ENCODE data around the gene TMEM256.

Gene TMEM256

DNA sequence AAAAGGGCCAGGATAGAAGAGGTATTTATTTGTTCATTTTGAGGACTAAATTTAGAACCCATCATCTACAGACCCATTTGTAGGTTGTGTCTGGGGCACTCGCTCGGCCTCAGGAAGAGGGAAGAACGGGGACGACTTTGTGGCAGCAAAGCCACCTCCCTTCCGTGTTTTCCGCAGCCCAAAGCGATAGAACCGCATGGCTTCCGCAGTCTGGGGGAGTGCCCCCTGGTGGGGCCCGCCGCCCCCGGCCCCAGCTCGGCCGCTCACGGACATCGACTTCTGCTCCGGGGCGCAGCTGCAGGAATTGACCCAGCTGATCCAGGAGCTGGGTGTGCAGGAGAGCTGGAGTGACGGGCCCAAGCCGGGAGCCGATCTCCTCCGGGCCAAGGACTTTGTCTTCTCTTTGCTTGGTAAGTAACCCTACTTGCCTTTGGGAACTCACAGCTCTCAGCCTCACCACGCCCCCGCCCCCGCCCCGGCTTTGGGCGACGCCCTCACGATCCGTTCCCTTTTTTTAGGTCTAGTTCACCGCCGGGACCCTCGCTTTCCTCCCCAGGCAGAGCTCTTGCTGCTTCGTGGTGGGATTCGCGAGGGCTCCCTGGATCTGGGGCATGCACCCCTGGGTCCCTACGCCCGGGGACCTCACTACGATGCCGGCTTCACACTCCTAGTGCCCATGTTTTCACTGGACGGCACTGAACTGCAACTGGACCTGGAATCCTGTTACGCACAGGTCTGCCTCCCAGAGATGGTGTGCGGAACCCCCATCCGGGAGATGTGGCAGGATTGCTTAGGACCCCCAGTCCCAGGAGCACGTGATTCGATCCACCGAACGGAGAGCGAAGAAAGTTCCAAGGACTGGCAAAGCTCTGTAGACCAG lies 32.0 kb upstream of the TMEM256 start:
- TF ChIP-seq ESRRG (CRISPR knock-in tag; IDR thresholded peaks at IDR 0.05) = no peak
- ATAC-seq = peak; percentile 34

DNA sequence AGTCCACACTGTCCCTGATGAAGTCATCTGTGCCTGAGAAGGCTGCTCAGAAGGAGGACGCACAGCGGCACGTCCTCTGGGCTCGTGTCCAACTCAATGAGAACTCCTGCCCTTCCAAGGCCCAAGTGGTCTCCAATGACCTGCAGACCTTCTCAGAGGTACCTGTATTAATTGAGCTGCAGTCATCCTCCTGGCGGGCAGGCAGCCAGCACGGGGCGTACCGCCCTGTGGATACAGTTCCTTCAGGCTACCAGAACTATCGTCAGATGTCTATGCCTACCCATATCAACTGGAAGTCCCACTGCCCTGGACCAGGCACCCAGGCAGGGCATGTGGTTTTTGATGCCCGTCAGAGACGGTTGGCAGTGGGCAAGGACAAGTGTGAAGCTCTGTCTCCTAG lies 28.4 kb upstream of the TMEM256 start:
- no peak for TF ChIP-seq TCF4 (CRISPR knock-in tag; IDR thresholded peaks at IDR 0.05; ENCODE audit: borderline replicate concordance)
- TF ChIP-seq, protein P1, sequence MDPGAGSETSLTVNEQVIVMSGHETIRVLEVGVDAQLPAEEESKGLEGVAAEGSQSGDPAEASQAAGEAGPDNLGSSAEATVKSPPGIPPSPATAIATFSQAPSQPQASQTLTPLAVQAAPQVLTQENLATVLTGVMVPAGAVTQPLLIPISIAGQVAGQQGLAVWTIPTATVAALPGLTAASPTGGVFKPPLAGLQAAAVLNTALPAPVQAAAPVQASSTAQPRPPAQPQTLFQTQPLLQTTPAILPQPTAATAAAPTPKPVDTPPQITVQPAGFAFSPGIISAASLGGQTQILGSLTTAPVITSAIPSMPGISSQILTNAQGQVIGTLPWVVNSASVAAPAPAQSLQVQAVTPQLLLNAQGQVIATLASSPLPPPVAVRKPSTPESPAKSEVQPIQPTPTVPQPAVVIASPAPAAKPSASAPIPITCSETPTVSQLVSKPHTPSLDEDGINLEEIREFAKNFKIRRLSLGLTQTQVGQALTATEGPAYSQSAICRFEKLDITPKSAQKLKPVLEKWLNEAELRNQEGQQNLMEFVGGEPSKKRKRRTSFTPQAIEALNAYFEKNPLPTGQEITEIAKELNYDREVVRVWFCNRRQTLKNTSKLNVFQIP (CRISPR knock-in tag; IDR thresholded peaks at IDR 0.05; ENCODE audit: borderline replicate concordance, low read depth) = no peak
- TF ChIP-seq CSDC2 (CRISPR knock-in tag; IDR thresholded peaks at IDR 0.05) = no peak
- TF ChIP-seq, protein P2, sequence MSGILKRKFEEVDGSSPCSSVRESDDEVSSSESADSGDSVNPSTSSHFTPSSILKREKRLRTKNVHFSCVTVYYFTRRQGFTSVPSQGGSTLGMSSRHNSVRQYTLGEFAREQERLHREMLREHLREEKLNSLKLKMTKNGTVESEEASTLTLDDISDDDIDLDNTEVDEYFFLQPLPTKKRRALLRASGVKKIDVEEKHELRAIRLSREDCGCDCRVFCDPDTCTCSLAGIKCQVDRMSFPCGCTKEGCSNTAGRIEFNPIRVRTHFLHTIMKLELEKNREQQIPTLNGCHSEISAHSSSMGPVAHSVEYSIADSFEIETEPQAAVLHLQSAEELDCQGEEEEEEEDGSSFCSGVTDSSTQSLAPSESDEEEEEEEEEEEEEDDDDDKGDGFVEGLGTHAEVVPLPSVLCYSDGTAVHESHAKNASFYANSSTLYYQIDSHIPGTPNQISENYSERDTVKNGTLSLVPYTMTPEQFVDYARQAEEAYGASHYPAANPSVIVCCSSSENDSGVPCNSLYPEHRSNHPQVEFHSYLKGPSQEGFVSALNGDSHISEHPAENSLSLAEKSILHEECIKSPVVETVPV (CRISPR knock-in tag; IDR thresholded peaks at IDR 0.05) = no peak
- no peak for TF ChIP-seq ZNF8 (CRISPR knock-in tag; IDR thresholded peaks at IDR 0.05)
- TF ChIP-seq ARNTL (CRISPR knock-in tag; IDR thresholded peaks at IDR 0.05; ENCODE audit: borderline replicate concordance, low read depth) = no peak
- no peak for TF ChIP-seq GLIS3 (CRISPR knock-in tag; IDR thresholded peaks at IDR 0.05)
- TF ChIP-seq RARB (CRISPR knock-in tag; IDR thresholded peaks at IDR 0.05) = no peak
- no peak for TF ChIP-seq ZNF70 (CRISPR knock-in tag; IDR thresholded peaks at IDR 0.05)
- ATAC-seq = no peak

DNA sequence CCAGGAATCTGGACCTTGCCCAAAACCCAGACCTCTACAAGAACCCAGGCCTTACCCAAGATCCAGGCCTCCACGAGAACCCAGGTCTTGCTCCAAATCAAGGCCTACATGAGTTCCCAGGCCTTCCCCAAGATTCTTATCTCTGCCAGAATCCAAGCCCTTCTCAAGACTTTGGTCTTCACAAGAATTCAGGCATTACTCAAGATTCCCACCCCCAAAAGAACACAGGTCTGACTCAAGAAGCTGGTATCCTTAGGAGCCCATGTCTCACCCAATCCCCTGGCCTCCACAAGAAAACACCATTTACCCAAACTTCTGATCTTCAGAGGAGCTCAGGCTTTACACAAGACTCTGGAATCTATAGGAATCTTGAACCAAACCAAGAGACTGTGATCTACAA lies 27.3 kb upstream of the TMEM256 start:
- no peak for TF ChIP-seq ZFP30 (CRISPR knock-in tag; IDR thresholded peaks at IDR 0.05)
- TF ChIP-seq, protein P3, sequence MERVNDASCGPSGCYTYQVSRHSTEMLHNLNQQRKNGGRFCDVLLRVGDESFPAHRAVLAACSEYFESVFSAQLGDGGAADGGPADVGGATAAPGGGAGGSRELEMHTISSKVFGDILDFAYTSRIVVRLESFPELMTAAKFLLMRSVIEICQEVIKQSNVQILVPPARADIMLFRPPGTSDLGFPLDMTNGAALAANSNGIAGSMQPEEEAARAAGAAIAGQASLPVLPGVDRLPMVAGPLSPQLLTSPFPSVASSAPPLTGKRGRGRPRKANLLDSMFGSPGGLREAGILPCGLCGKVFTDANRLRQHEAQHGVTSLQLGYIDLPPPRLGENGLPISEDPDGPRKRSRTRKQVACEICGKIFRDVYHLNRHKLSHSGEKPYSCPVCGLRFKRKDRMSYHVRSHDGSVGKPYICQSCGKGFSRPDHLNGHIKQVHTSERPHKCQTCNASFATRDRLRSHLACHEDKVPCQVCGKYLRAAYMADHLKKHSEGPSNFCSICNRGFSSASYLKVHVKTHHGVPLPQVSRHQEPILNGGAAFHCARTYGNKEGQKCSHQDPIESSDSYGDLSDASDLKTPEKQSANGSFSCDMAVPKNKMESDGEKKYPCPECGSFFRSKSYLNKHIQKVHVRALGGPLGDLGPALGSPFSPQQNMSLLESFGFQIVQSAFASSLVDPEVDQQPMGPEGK (CRISPR knock-in tag; IDR thresholded peaks at IDR 0.05; ENCODE audit: borderline replicate concordance) = no peak
- no peak for TF ChIP-seq ZC3H10 (CRISPR knock-in tag; IDR thresholded peaks at IDR 0.05)
- no peak for TF ChIP-seq ZNF565 (CRISPR knock-in tag; conservative IDR thresholded peaks at IDR 0.05; ENCODE audit: low read depth)
- no peak for TF ChIP-seq PPARA (CRISPR knock-in tag; IDR thresholded peaks at IDR 0.05; ENCODE audit: borderline replicate concordance)
- ATAC-seq = no peak

DNA sequence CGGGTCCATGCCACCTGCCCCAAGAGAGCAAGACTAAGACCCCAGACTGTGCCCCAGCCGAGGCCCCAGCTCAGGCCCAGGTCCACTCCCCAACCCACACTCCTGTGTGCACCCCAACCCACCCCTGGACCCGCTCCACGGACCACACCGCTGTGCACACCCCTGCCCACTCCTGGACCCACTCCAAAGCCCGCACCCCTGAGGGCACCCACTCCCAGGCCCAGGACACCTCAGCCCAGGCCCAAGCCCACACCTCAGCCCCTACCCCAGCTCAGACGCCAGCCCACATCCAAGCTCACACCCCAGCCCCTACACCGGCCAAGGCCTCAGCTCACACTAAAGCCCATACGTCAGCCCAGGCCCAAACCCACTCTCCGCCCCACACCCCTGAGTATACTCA lies 25.8 kb upstream of the TMEM256 start:
- TF ChIP-seq ZNF8 (CRISPR knock-in tag; IDR thresholded peaks at IDR 0.05) = no peak
- TF ChIP-seq TOX (CRISPR knock-in tag; IDR thresholded peaks at IDR 0.05; ENCODE audit: borderline replicate concordance) = no peak
- no peak for TF ChIP-seq ISL1 (CRISPR knock-in tag; IDR thresholded peaks at IDR 0.05)
- no peak for TF ChIP-seq ARNTL (CRISPR knock-in tag; IDR thresholded peaks at IDR 0.05; ENCODE audit: borderline replicate concordance, low read depth)
- no peak for TF ChIP-seq ZNF565 (CRISPR knock-in tag; conservative IDR thresholded peaks at IDR 0.05; ENCODE audit: low read depth)
- TF ChIP-seq PPARA (CRISPR knock-in tag; IDR thresholded peaks at IDR 0.05; ENCODE audit: borderline replicate concordance) = no peak
- no peak for TF ChIP-seq ZFP30 (CRISPR knock-in tag; IDR thresholded peaks at IDR 0.05)
- TF ChIP-seq SNAI2 (CRISPR knock-in tag; IDR thresholded peaks at IDR 0.05) = no peak
- no peak for TF ChIP-seq ZNF70 (CRISPR knock-in tag; IDR thresholded peaks at IDR 0.05)
- TF ChIP-seq ESRRG (CRISPR knock-in tag; IDR thresholded peaks at IDR 0.05) = no peak
- ATAC-seq = no peak

DNA sequence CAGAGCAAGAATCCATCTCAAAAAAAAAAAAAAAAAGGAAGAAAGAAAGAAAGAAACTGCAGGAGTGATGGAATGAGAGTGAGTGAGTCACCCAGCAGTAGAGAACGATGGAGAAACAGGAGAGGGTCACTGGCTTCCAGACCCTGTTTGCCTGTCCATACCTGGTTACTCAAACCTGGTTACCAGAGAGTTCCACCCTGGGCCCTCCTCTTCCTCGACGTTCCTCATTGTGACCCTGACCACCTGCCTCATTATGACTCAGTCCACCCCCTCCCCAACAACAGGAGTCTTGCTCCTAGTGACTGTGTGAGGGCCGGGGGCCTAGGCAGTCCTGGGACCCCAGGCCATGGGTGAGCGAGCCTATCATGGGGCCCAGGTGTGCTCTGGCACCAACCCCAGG lies 24.7 kb upstream of the TMEM256 start, which contains the start of gene SPEM3:
Gene SPEM3, plus strand, starts transcription at position 301 of the 400 bp plus-strand sequence. Its CDS starts 46 bp downstream, at position 347.
- ATAC-seq = no peak; the same call in 2 of the 3 replicates
- TF ChIP-seq RARB (CRISPR knock-in tag; IDR thresholded peaks at IDR 0.05) (no peak), ZNF565 (CRISPR knock-in tag; conservative IDR thresholded peaks at IDR 0.05; ENCODE audit: low read depth) (no peak), PPARA (CRISPR knock-in tag; IDR thresholded peaks at IDR 0.05; ENCODE audit: borderline replicate concordance) (no peak), CSDC2 (CRISPR knock-in tag; IDR thresholded peaks at IDR 0.05) (no peak), TOX (CRISPR knock-in tag; IDR thresholded peaks at IDR 0.05; ENCODE audit: borderline replicate concordance) (no peak), ZC3H10 (CRISPR knock-in tag; IDR thresholded peaks at IDR 0.05) (no peak), ZFP30 (CRISPR knock-in tag; IDR thresholded peaks at IDR 0.05) (no peak), ZNF70 (CRISPR knock-in tag; IDR thresholded peaks at IDR 0.05) (no peak), GLIS3 (CRISPR knock-in tag; IDR thresholded peaks at IDR 0.05) (no peak), TCF4 (CRISPR knock-in tag; IDR thresholded peaks at IDR 0.05; ENCODE audit: borderline replicate concordance) (no peak), ZNF8 (CRISPR knock-in tag; IDR thresholded peaks at IDR 0.05) (no peak), OSR1 (CRISPR knock-in tag; IDR thresholded peaks at IDR 0.05) (no peak), SNAI2 (CRISPR knock-in tag; IDR thresholded peaks at IDR 0.05) (no peak), BACH2 (CRISPR knock-in tag; IDR thresholded peaks at IDR 0.05; ENCODE audit: borderline replicate concordance) (no peak)
- TF ChIP-seq, protein P2 (CRISPR knock-in tag; IDR thresholded peaks at IDR 0.05) = no peak
- TF ChIP-seq, protein P3 (CRISPR knock-in tag; IDR thresholded peaks at IDR 0.05; ENCODE audit: borderline replicate concordance) = no peak
- TF ChIP-seq, protein P1 (CRISPR knock-in tag; IDR thresholded peaks at IDR 0.05; ENCODE audit: borderline replicate concordance, low read depth) = no peak
